Measurements from ENCODE around the gene ZFP69.
"Not testable (repeated sequence)": the region's sequence is repeated elsewhere in the genome, so short reads cannot be mapped to it uniquely, and the experiment has no call there.

The ZFP69 gene

DNA sequence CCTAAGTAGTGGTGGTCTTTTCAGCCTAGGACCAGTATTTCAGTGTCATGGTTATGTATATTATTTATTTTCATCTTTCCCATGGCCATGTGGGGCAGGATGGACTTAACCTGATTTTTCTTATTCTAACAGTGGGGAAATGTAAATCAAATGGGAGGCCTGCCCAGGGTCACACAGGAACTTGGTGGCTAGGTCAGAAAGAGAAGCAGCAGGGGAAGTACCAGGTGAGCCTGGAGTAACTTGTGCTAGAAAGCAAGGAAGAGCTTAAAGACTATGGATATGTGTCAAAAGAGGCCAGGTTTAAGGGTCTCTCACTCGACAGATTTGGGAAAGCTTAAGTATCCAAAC, 25.9 kb upstream of the ZFP69 start:
- peaks cover 8% of the 10 kb centered on the region for H3K36me3 ChIP-seq (ENCODE audit: control insufficient read depth, insufficient read depth, low read length)
- H3K27me3 ChIP-seq (replicated peaks; ENCODE audit: control insufficient read depth, insufficient read depth, low read length, poor library complexity, severe bottlenecking) = no peaks in the 10 kb centered on the region
- no peaks in the 10 kb centered on the region for H3K9me3 ChIP-seq (ENCODE audit: control insufficient read depth, low read length)
- peaks cover 7% of the 10 kb centered on the region for H3K4me1 ChIP-seq (ENCODE audit: control insufficient read depth, insufficient read depth, low read length, poor library complexity, severe bottlenecking)
- H3K27ac ChIP-seq (ENCODE audit: insufficient read depth, low read length, poor library complexity, severe bottlenecking) = peak overlapping the region; percentile 53
- no peak overlapping the region for H3K4me3 ChIP-seq (ENCODE audit: insufficient read depth, low read depth, low read length, poor library complexity, severe bottlenecking)
- DNase-seq = no peak

DNA sequence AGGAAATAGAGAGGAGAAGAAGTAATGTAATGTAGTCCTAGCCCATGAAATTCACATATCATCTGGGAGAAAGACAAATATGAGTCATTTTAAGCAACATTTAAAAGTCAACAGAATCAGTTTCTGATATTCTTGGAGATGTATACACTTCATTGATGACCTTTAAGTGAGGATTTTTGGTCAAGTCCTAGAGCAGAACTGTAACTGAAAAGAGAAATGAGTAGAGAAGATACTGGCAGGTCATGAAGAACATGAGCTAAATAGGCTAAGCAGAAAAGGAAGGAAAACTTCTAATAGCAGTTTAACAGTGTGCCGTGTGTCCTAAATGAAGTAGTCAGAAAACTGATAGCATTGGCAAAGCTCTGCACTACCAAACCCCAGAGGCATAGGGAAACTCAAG, 22.2 kb upstream of the ZFP69 start:
- Histone ChIP-seq H3K36me3 (ENCODE audit: control insufficient read depth, insufficient read depth, low read length) (peaks cover 33% of the 10 kb centered on the region), H3K9me3 (ENCODE audit: control insufficient read depth, low read length) (peaks cover 14% of the 10 kb centered on the region), H3K4me3 (ENCODE audit: insufficient read depth, low read depth, low read length, poor library complexity, severe bottlenecking) (no peak overlapping the region), H3K27ac (ENCODE audit: insufficient read depth, low read length, poor library complexity, severe bottlenecking) (no peak overlapping the region), H3K4me1 (ENCODE audit: control insufficient read depth, insufficient read depth, low read length, poor library complexity, severe bottlenecking) (peaks cover 7% of the 10 kb centered on the region), H3K27me3 (replicated peaks; ENCODE audit: control insufficient read depth, insufficient read depth, low read length, poor library complexity, severe bottlenecking) (no peaks in the 10 kb centered on the region)
- DNase-seq = no peak

- no peak for DNase-seq
- H3K9me3 ChIP-seq (ENCODE audit: control insufficient read depth, low read length) = peaks cover 59% of the 10 kb centered on the region
- no peaks in the 10 kb centered on the region for H3K27me3 ChIP-seq (replicated peaks; ENCODE audit: control insufficient read depth, insufficient read depth, low read length, poor library complexity, severe bottlenecking)
- no peaks in the 10 kb centered on the region for H3K4me1 ChIP-seq (ENCODE audit: control insufficient read depth, insufficient read depth, low read length, poor library complexity, severe bottlenecking)
- no peak overlapping the region for H3K27ac ChIP-seq (ENCODE audit: insufficient read depth, low read length, poor library complexity, severe bottlenecking)
- H3K4me3 ChIP-seq (ENCODE audit: insufficient read depth, low read depth, low read length, poor library complexity, severe bottlenecking) = no peak overlapping the region
- peaks cover 19% of the 10 kb centered on the region for H3K36me3 ChIP-seq (ENCODE audit: control insufficient read depth, insufficient read depth, low read length)
Measured at GRCh38 chr1:40462956-40463590, 14.0 kb upstream of the ZFP69 start.

DNA sequence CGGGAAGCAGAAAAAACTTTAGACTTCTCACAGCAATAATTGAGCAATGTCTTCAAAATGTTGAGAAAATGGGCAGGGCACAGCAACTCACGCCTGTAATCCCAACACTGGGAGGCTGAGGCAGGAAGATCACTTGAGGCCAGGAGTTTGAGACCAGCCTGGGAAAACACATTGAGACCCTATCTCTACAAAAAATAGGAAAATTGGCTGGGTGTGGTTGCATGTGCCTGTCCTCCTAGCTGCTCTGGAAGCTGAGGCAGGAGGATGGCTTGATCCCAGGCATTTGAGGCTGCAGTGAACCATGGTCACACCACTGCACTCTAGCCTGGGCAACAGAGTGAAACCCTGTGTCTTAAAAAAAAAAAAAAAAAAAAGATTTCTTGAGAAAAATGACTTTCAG, 7.8 kb upstream of the ZFP69 start:
- Histone ChIP-seq H3K9me3 (ENCODE audit: control insufficient read depth, low read length) (peaks cover 50% of the 10 kb centered on the region), H3K27ac (ENCODE audit: insufficient read depth, low read length, poor library complexity, severe bottlenecking) (no peak overlapping the region), H3K4me1 (ENCODE audit: control insufficient read depth, insufficient read depth, low read length, poor library complexity, severe bottlenecking) (no peaks in the 10 kb centered on the region), H3K36me3 (ENCODE audit: control insufficient read depth, insufficient read depth, low read length) (no peaks in the 10 kb centered on the region), H3K4me3 (ENCODE audit: insufficient read depth, low read depth, low read length, poor library complexity, severe bottlenecking) (no peak overlapping the region), H3K27me3 (replicated peaks; ENCODE audit: control insufficient read depth, insufficient read depth, low read length, poor library complexity, severe bottlenecking) (no peaks in the 10 kb centered on the region)
- no peak for DNase-seq

DNA sequence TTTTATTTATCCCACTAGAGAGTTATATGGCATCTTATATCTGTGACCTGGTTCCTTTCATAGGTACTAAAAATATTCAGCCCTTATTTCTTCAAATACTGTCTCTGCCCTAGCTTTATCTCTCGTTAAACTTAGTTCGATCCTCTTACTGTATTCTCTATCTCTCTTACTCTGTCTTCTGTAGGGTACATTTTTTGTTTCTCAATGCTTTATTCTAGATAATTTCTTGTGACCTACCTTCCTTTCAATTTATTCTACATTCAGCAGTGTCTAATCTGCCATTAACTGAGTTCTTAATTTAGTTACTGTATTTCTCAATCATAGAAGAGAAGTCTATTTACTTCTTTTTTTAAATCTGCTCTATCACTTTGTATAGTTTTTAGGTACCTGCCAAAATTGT, 1.8 kb upstream of the ZFP69 start:
- Histone ChIP-seq H3K27ac (ENCODE audit: insufficient read depth, low read length, poor library complexity, severe bottlenecking) (no peak overlapping the region), H3K9me3 (ENCODE audit: control insufficient read depth, low read length) (peaks cover 2% of the 10 kb centered on the region)
- DNase-seq = no peak

GRCh38 chr1:40477678-40478053, 576 bp downstream of the ZFP69 start:
- Histone ChIP-seq H3K4me1 (ENCODE audit: control insufficient read depth, insufficient read depth, low read length, poor library complexity, severe bottlenecking) (no peaks in the 10 kb centered on the region), H3K27ac (ENCODE audit: insufficient read depth, low read length, poor library complexity, severe bottlenecking) (peak overlapping the region; percentile 47)
- DNase-seq = no peak

More for the DNA sequence above, 1.8 kb upstream of the ZFP69 start:
- Histone ChIP-seq H3K4me1 (ENCODE audit: control insufficient read depth, insufficient read depth, low read length, poor library complexity, severe bottlenecking) (no peaks in the 10 kb centered on the region), H3K36me3 (ENCODE audit: control insufficient read depth, insufficient read depth, low read length) (peaks cover 5% of the 10 kb centered on the region), H3K4me3 (ENCODE audit: insufficient read depth, low read depth, low read length, poor library complexity, severe bottlenecking) (no peak overlapping the region), H3K27me3 (replicated peaks; ENCODE audit: control insufficient read depth, insufficient read depth, low read length, poor library complexity, severe bottlenecking) (no peaks in the 10 kb centered on the region)

DNA sequence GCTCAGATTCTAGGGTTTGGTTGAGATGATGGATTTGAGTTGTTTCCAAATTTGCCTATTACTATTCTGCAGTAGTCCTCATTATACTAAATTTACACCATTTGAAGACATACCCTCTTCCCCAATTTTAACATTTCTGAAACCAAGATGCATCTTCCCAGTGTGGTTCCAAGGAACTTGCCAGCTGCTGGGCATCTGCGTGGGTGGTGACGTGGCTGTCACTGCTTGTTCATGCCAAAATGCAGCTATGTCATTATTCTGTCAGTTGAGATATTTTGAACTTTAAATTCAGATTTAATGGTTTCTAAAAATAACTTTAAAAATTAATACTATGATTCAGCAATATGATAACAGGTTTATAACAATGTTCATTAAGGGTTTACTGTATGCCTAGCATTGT, 1.2 kb downstream of the ZFP69 start:
- Histone ChIP-seq H3K4me1 (ENCODE audit: control insufficient read depth, insufficient read depth, low read length, poor library complexity, severe bottlenecking) (no peaks in the 10 kb centered on the region), H3K36me3 (ENCODE audit: control insufficient read depth, insufficient read depth, low read length) (peaks cover 20% of the 10 kb centered on the region), H3K27me3 (replicated peaks; ENCODE audit: control insufficient read depth, insufficient read depth, low read length, poor library complexity, severe bottlenecking) (no peaks in the 10 kb centered on the region), H3K27ac (ENCODE audit: insufficient read depth, low read length, poor library complexity, severe bottlenecking) (no peak overlapping the region), H3K9me3 (ENCODE audit: control insufficient read depth, low read length) (no peaks in the 10 kb centered on the region), H3K4me3 (ENCODE audit: insufficient read depth, low read depth, low read length, poor library complexity, severe bottlenecking) (no peak overlapping the region)
- no peak for DNase-seq

More at GRCh38 chr1:40477678-40478053, 576 bp downstream of the ZFP69 start:
- no peaks in the 10 kb centered on the region for H3K9me3 ChIP-seq (ENCODE audit: control insufficient read depth, low read length)
- peaks cover 17% of the 10 kb centered on the region for H3K36me3 ChIP-seq (ENCODE audit: control insufficient read depth, insufficient read depth, low read length)
- H3K4me3 ChIP-seq (ENCODE audit: insufficient read depth, low read depth, low read length, poor library complexity, severe bottlenecking) = peak overlapping the region; percentile 76
- no peaks in the 10 kb centered on the region for H3K27me3 ChIP-seq (replicated peaks; ENCODE audit: control insufficient read depth, insufficient read depth, low read length, poor library complexity, severe bottlenecking)

DNA sequence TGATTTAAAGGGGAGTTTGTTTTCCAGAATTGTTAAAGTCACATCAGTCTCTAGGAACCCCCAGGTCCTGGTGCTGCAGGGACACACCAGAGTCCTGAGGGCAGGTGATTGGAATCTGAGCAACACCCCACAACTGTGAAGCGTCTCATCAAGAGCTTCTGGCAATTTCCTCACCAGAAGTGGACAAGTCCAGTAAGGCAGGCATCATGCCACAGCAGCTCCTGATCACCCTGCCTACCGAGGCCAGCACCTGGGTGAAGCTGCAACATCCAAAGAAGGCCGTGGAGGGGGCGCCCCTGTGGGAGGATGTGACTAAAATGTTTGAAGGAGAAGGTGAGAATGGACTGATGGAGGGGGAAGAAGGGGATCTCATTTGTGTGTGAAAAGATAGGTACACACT, 2.1 kb downstream of the ZFP69 start:
- no peak for DNase-seq
- no peaks in the 10 kb centered on the region for H3K4me1 ChIP-seq (ENCODE audit: control insufficient read depth, insufficient read depth, low read length, poor library complexity, severe bottlenecking)
- no peaks in the 10 kb centered on the region for H3K27me3 ChIP-seq (replicated peaks; ENCODE audit: control insufficient read depth, insufficient read depth, low read length, poor library complexity, severe bottlenecking)
- no peaks in the 10 kb centered on the region for H3K9me3 ChIP-seq (ENCODE audit: control insufficient read depth, low read length)
- peaks cover 20% of the 10 kb centered on the region for H3K36me3 ChIP-seq (ENCODE audit: control insufficient read depth, insufficient read depth, low read length)
- no peak overlapping the region for H3K4me3 ChIP-seq (ENCODE audit: insufficient read depth, low read depth, low read length, poor library complexity, severe bottlenecking)
- no peak overlapping the region for H3K27ac ChIP-seq (ENCODE audit: insufficient read depth, low read length, poor library complexity, severe bottlenecking)

- H3K27ac ChIP-seq (ENCODE audit: insufficient read depth, low read length, poor library complexity, severe bottlenecking) = no peak overlapping the region
- no peaks in the 10 kb centered on the region for H3K4me1 ChIP-seq (ENCODE audit: control insufficient read depth, insufficient read depth, low read length, poor library complexity, severe bottlenecking)
- no peak overlapping the region for H3K4me3 ChIP-seq (ENCODE audit: insufficient read depth, low read depth, low read length, poor library complexity, severe bottlenecking)
- H3K36me3 ChIP-seq (ENCODE audit: control insufficient read depth, insufficient read depth, low read length) = peaks cover 31% of the 10 kb centered on the region
- DNase-seq = no peak
- H3K27me3 ChIP-seq (replicated peaks; ENCODE audit: control insufficient read depth, insufficient read depth, low read length, poor library complexity, severe bottlenecking) = no peaks in the 10 kb centered on the region
- peaks cover 34% of the 10 kb centered on the region for H3K9me3 ChIP-seq (ENCODE audit: control insufficient read depth, low read length)
Measured at GRCh38 chr1:40495315-40495903, 18.3 kb downstream of the ZFP69 start.

- not testable (repeated sequence) for DNase-seq; H3K4me1 ChIP-seq (ENCODE audit: control insufficient read depth, insufficient read depth, low read length, poor library complexity, severe bottlenecking)
- peaks cover 13% of the 10 kb centered on the region for H3K9me3 ChIP-seq (ENCODE audit: control insufficient read depth, low read length)
Measured at GRCh38 chr1:40502651-40503050, 25.6 kb downstream of the ZFP69 start.

More at GRCh38 chr1:40502651-40503050, 25.6 kb downstream of the ZFP69 start:
- not testable (repeated sequence) for H3K27me3 ChIP-seq (replicated peaks; ENCODE audit: control insufficient read depth, insufficient read depth, low read length, poor library complexity, severe bottlenecking); H3K36me3 ChIP-seq (ENCODE audit: control insufficient read depth, insufficient read depth, low read length); H3K27ac ChIP-seq (ENCODE audit: insufficient read depth, low read length, poor library complexity, severe bottlenecking); H3K4me3 ChIP-seq (ENCODE audit: insufficient read depth, low read depth, low read length, poor library complexity, severe bottlenecking)
